Measurements from ENCODE around the gene LRP2BP. TPM values are rescaled to one million over a fixed set of nuclear protein-coding genes. Genes with fewer than 3 reads are reported as not detected.

Gene LRP2BP
- total RNA-seq, 3 donors from 2014 or later: 0.96 to 2.3 (median 1.6) TPM

- H3K27ac ChIP-seq: peak overlapping the region; percentile 46 to 75
- intact Hi-C loops (cut with DNase I; ENCODE audit: low total_unique reads): no loop called here
- TF ChIP-seq, protein P1, sequence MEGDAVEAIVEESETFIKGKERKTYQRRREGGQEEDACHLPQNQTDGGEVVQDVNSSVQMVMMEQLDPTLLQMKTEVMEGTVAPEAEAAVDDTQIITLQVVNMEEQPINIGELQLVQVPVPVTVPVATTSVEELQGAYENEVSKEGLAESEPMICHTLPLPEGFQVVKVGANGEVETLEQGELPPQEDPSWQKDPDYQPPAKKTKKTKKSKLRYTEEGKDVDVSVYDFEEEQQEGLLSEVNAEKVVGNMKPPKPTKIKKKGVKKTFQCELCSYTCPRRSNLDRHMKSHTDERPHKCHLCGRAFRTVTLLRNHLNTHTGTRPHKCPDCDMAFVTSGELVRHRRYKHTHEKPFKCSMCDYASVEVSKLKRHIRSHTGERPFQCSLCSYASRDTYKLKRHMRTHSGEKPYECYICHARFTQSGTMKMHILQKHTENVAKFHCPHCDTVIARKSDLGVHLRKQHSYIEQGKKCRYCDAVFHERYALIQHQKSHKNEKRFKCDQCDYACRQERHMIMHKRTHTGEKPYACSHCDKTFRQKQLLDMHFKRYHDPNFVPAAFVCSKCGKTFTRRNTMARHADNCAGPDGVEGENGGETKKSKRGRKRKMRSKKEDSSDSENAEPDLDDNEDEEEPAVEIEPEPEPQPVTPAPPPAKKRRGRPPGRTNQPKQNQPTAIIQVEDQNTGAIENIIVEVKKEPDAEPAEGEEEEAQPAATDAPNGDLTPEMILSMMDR (IDR thresholded peaks at IDR 0.05): no peak
- TF ChIP-seq POLR2A (IDR thresholded peaks at IDR 0.05): no peak
- no peak for TF ChIP-seq POLR2AphosphoS5 (IDR thresholded peaks at IDR 0.05)
- H3K4me3 ChIP-seq: no peak overlapping the region
- no peaks in the 10 kb centered on the region for H3K9me3 ChIP-seq
- H3K27me3 ChIP-seq: no peaks in the 10 kb centered on the region
- no peak for DNase-seq (ENCODE audit: low spot score in 2 of 2)
- H3K36me3 ChIP-seq: no peaks in the 10 kb centered on the region
- no peaks in the 10 kb centered on the region for H3K4me1 ChIP-seq
Measured at GRCh38 chr4:185380320-185380719, 15.4 kb downstream of the LRP2BP start.

DNA sequence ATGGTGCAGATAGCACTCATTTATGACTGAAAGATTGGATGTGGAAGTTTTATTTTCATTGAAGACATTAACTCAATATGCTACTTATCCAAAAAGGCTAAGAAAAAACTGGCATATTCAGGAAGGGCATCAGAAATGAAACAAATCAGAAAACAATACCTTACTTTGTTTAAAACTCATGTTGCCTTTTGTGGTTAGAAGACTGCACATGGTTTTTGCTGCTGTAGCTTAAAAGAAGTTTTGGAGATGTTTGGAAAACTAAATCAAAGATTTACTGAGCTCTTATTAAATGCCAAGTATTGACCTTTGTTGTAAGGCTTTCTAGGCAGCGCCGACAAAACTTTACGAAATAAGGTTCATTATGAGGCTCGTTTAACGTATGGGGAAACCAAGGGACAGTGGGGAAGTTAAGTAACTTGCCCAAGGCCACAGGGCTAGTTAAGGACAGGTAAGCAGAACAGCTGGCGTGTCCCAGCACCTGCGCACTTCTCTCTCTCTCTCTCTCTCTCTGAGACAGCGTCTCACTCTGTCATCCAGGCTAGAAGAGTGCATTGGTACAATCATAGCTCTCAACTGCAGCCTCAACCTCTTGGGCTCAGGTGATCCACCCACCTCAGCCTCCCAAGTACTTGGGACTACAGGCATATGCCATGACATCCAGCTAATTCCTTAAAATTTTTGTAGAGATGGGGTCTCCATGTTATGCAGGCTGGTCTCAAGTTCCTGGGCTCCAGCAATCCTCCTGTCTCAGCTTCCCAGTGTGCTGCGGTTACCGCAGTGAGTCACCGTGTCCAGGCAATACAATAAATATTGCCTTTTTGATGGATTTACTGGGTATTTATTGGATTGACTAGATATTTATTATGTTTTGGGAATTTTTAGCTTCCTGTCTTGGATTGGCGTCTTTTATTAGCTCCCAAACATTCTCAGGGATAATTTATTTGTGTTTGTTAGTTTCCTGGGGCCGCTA is 16.1 kb downstream of the LRP2BP start:
- H3K27ac ChIP-seq: peak overlapping the region; percentile 46 to 75
- TF ChIP-seq POLR2A (IDR thresholded peaks at IDR 0.05): no peak
- TF ChIP-seq POLR2AphosphoS5 (IDR thresholded peaks at IDR 0.05): no peak
- TF ChIP-seq, protein P1 (IDR thresholded peaks at IDR 0.05): no peak
- peak overlapping the region in 1 of 3 donors; percentile 18 for H3K4me3 ChIP-seq
- H3K4me1 ChIP-seq: no peaks in the 10 kb centered on the region
- H3K27me3 ChIP-seq: no peaks in the 10 kb centered on the region
- H3K9me3 ChIP-seq: no peaks in the 10 kb centered on the region
- DNase-seq (ENCODE audit: low spot score in 2 of 2): peak in 1 of 2 donors; percentile 49
- no peaks in the 10 kb centered on the region for H3K36me3 ChIP-seq
- intact Hi-C loops (cut with DNase I; ENCODE audit: low total_unique reads): no loop called here

DNA sequence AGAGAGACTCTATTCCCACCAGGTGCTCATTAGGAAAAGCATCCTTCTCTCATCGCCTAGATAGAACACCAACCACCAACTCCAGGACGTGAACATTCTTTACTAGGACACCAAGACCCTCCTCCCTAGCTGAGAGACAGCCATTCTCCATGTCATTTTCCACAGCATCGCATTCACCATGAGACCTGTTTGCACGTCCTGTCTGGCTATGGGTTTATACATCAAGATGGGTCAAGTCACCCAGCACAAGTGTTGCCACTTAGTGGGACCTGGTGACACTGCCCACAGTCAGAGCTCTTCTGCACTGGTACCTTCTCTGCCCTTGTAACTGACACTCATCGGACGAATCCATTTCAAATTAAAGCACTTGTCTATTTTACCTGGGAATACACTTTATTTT is 17.5 kb downstream of the LRP2BP start:
- TF ChIP-seq POLR2AphosphoS5 (IDR thresholded peaks at IDR 0.05): no peak
- TF ChIP-seq, protein P1 (IDR thresholded peaks at IDR 0.05): no peak
- TF ChIP-seq POLR2A (IDR thresholded peaks at IDR 0.05): no peak
- no peak overlapping the region for H3K27ac ChIP-seq
- no peaks in the 10 kb centered on the region for H3K27me3 ChIP-seq
- intact Hi-C loops (cut with DNase I; ENCODE audit: low total_unique reads): no loop called here
- no peaks in the 10 kb centered on the region for H3K36me3 ChIP-seq
- no peaks in the 10 kb centered on the region for H3K9me3 ChIP-seq
- no peaks in the 10 kb centered on the region for H3K4me1 ChIP-seq
- no peak for DNase-seq (ENCODE audit: low spot score in 2 of 2)
- H3K4me3 ChIP-seq: no peak overlapping the region

GRCh38 chr4:185374573-185374972 is 21.2 kb downstream of the LRP2BP start:
- TF ChIP-seq POLR2A (IDR thresholded peaks at IDR 0.05) (no peak), POLR2AphosphoS5 (IDR thresholded peaks at IDR 0.05) (no peak)
- TF ChIP-seq, protein P1 (IDR thresholded peaks at IDR 0.05): no peak
- no peak for DNase-seq (ENCODE audit: low spot score in 2 of 2)
- H3K9me3 ChIP-seq: no peaks in the 10 kb centered on the region
- H3K27me3 ChIP-seq: no peaks in the 10 kb centered on the region
- H3K4me3 ChIP-seq: no peak overlapping the region
- intact Hi-C loops (cut with DNase I; ENCODE audit: low total_unique reads): no loop called here
- H3K36me3 ChIP-seq: no peaks in the 10 kb centered on the region
- no peaks in the 10 kb centered on the region for H3K4me1 ChIP-seq
- H3K27ac ChIP-seq: no peak overlapping the region

GRCh38 chr4:185374027-185374426 is 21.7 kb downstream of the LRP2BP start:
- Histone ChIP-seq H3K4me1 (no peaks in the 10 kb centered on the region), H3K4me3 (no peak overlapping the region), H3K36me3 (no peaks in the 10 kb centered on the region), H3K27me3 (no peaks in the 10 kb centered on the region), H3K9me3 (no peaks in the 10 kb centered on the region), H3K27ac (no peak overlapping the region)
- no peak for DNase-seq (ENCODE audit: low spot score in 2 of 2)
- TF ChIP-seq POLR2A (IDR thresholded peaks at IDR 0.05) (no peak), POLR2AphosphoS5 (IDR thresholded peaks at IDR 0.05) (no peak)
- TF ChIP-seq, protein P1 (IDR thresholded peaks at IDR 0.05): no peak
- intact Hi-C loops (cut with DNase I; ENCODE audit: low total_unique reads): no loop called here

Data from breast epithelium (tissue), 4 donors.